Trophoblast cell (in vitro differentiated cells and primary cell): ENCODE data around the gene OLFM1.

ENCODE experiments used
- DNase-seq, 2 donors: peaks; one replicate each; pipeline ENCODE4 v3.0.0-alpha.2; 2016
- H2AFZ ChIP-seq: 2 replicates; pipeline ENCODE4 v1.6.1; 2013; ENCODE audit warnings: low read length, moderate library complexity, mild to moderate bottlenecking; ENCODE audit not compliant: insufficient read depth, poor library complexity
- H2AK5ac ChIP-seq: 2 replicates; pipeline ENCODE4 v1.6.1; 2013; ENCODE audit warnings: mild to moderate bottlenecking, low read length
- H2BK120ac ChIP-seq: 2 replicates; pipeline ENCODE4 v1.6.1; 2013; ENCODE audit warnings: low read length, mild to moderate bottlenecking, moderate library complexity; ENCODE audit not compliant: insufficient read depth, poor library complexity
- H2BK12ac ChIP-seq: 2 replicates; pipeline ENCODE4 v1.6.1; 2013; ENCODE audit warnings: mild to moderate bottlenecking, low read length, moderate library complexity
- H2BK5ac ChIP-seq: 2 replicates; pipeline ENCODE4 v1.6.1; 2013; ENCODE audit warnings: low read length, low read depth, moderate library complexity, mild to moderate bottlenecking; ENCODE audit not compliant: poor library complexity
- H3K14ac ChIP-seq: 2 replicates; pipeline ENCODE4 v1.6.1; 2013; ENCODE audit warnings: mild to moderate bottlenecking, low read length
- H3K18ac ChIP-seq: 2 replicates; pipeline ENCODE4 v1.6.1; 2013; ENCODE audit warnings: mild to moderate bottlenecking, low read length
- H3K23ac ChIP-seq: 2 replicates; pipeline ENCODE4 v1.6.1; 2013; ENCODE audit warnings: low read length
- H3K27ac ChIP-seq: 2 replicates; pipeline ENCODE4 v1.5.1; 2013; ENCODE audit warnings: low read depth, mild to moderate bottlenecking, inconsistent platforms, low read length, moderate library complexity
- H3K27me3 ChIP-seq: 2 replicates; pipeline ENCODE4 v1.6.1; 2013; ENCODE audit warnings: inconsistent platforms, mild to moderate bottlenecking, low read length, moderate library complexity; ENCODE audit not compliant: insufficient read depth
- H3K36me3 ChIP-seq, 2 experiments: 1 replicate in 1 of 2; 2 replicates in 1 of 2; pipeline ENCODE4 v1.6.1; 2013; ENCODE audit warnings: low read length in 2 of 2, mild to moderate bottlenecking in 2 of 2, moderate library complexity in 1 of 2; ENCODE audit not compliant: insufficient read depth in 2 of 2, control insufficient read depth in 1 of 2
- H3K4ac ChIP-seq: 2 replicates; pipeline ENCODE4 v1.6.1; 2013; ENCODE audit warnings: low read depth, mild to moderate bottlenecking, low read length, moderate library complexity
- H3K4me1 ChIP-seq, 2 experiments: 1 replicate in 1 of 2; 2 replicates in 1 of 2; pipeline ENCODE4 v1.6.1; 2013; ENCODE audit warnings: low read length in 2 of 2, mild to moderate bottlenecking in 2 of 2, moderate library complexity in 1 of 2; ENCODE audit not compliant: insufficient read depth in 2 of 2, control insufficient read depth in 1 of 2
- H3K4me2 ChIP-seq: 2 replicates; pipeline ENCODE4 v1.6.1; 2013; ENCODE audit warnings: inconsistent platforms, mild to moderate bottlenecking, low read length, moderate library complexity
- H3K4me3 ChIP-seq: 2 replicates; pipeline ENCODE4 v1.5.1; 2013; ENCODE audit warnings: mild to moderate bottlenecking, low read depth, low read length, inconsistent platforms
- H3K79me1 ChIP-seq: one replicate; pipeline ENCODE4 v1.6.1; 2013; ENCODE audit warnings: low read length
- H3K79me2 ChIP-seq: 2 replicates; pipeline ENCODE4 v1.6.1; 2013; ENCODE audit warnings: low read length, mild to moderate bottlenecking; ENCODE audit not compliant: control insufficient read depth, insufficient read depth, poor library complexity
- H3K9ac ChIP-seq: 2 replicates; pipeline ENCODE4 v1.6.1; 2013; ENCODE audit warnings: mild to moderate bottlenecking, low read length
- H3K9me3 ChIP-seq: 2 replicates; pipeline ENCODE4 v1.6.1; 2013; ENCODE audit warnings: low read depth, mild to moderate bottlenecking, control low read depth, inconsistent platforms, low read length; ENCODE audit not compliant: insufficient read depth
- H4K12ac ChIP-seq: 2 replicates; pipeline ENCODE4 v1.6.1; 2013; ENCODE audit warnings: low read depth, mild to moderate bottlenecking, low read length, moderate library complexity
- H4K8ac ChIP-seq: 2 replicates; pipeline ENCODE4 v1.6.1; 2013; ENCODE audit warnings: low read depth, mild to moderate bottlenecking, low read length, moderate library complexity
- H4K91ac ChIP-seq: one replicate; pipeline ENCODE4 v1.6.1; 2013; ENCODE audit warnings: low read depth, mild to moderate bottlenecking, low read length, moderate library complexity
- WGBS: extraction: QIAGEN DNeasy Blood & Tissue Kit; methylation state at CpG from one replicate; pipeline ENCODE4 v1.1.7; 2013; ENCODE audit warnings: missing lambda C conversion rate; ENCODE audit not compliant: insufficient read length, insufficient coverage; ENCODE audit errors: extremely low coverage; 5-methylcytosine and 5-hydroxymethylcytosine counted together

The OLFM1 gene

GRCh38 chr9:135073081-135073740 lies 14.3 kb upstream of the OLFM1 start:
- Histone ChIP-seq H3K4ac (no peak overlapping the region), H2AFZ (no peak overlapping the region), H3K79me2 (no peaks in the 10 kb centered on the region), H2AK5ac (no peak overlapping the region), H3K27me3 (peaks cover 21% of the 10 kb centered on the region), H2BK5ac (no peak overlapping the region), H3K14ac (no peak overlapping the region), H3K4me1 (peaks cover 0 to 5% of the 10 kb centered on the region in 2 experiments), H3K36me3 (no peaks in the 10 kb centered on the region), H3K4me3 (no peak overlapping the region), H3K9me3 (peaks cover 3% of the 10 kb centered on the region), H3K4me2 (no peak overlapping the region), H3K79me1 (no peaks in the 10 kb centered on the region), H3K18ac (no peak overlapping the region), H3K23ac (no peak overlapping the region), H2BK12ac (no peak overlapping the region), H4K91ac (no peak overlapping the region), H3K9ac (no peak overlapping the region), H4K12ac (no peak overlapping the region), H2BK120ac (no peak overlapping the region), H3K27ac (no peak overlapping the region), H4K8ac (no peak overlapping the region)
- no CpG with 5 or more reads among the region's 13 CpGs for WGBS
- DNase-seq, result no peak

GRCh38 chr9:135073741-135074305 lies 13.6 kb upstream of the OLFM1 start:
- Histone ChIP-seq H3K79me1 (no peaks in the 10 kb centered on the region), H3K27me3 (peaks cover 21% of the 10 kb centered on the region), H3K9ac (no peak overlapping the region), H3K23ac (no peak overlapping the region), H2BK120ac (no peak overlapping the region), H3K27ac (no peak overlapping the region), H2BK12ac (no peak overlapping the region), H4K8ac (no peak overlapping the region), H3K4me1 (peaks cover 0 to 5% of the 10 kb centered on the region in 2 experiments), H3K4me2 (no peak overlapping the region), H3K4ac (no peak overlapping the region), H2AFZ (no peak overlapping the region), H3K14ac (no peak overlapping the region), H3K9me3 (peaks cover 3% of the 10 kb centered on the region), H2AK5ac (no peak overlapping the region), H3K79me2 (no peaks in the 10 kb centered on the region), H2BK5ac (no peak overlapping the region), H4K12ac (no peak overlapping the region), H3K36me3 (no peaks in the 10 kb centered on the region), H4K91ac (no peak overlapping the region), H3K18ac (no peak overlapping the region), H3K4me3 (no peak overlapping the region)
- no peak for DNase-seq
- WGBS, result no CpG with 5 or more reads among the region's 9 CpGs

- no peak for DNase-seq
- Histone ChIP-seq H4K91ac (no peak overlapping the region), H2BK12ac (no peak overlapping the region), H4K8ac (no peak overlapping the region), H3K4me1 (peaks cover 0 to 5% of the 10 kb centered on the region in 2 experiments), H3K23ac (no peak overlapping the region), H3K4me3 (no peak overlapping the region), H3K4ac (no peak overlapping the region), H4K12ac (no peak overlapping the region), H3K9me3 (peaks cover 3% of the 10 kb centered on the region), H3K79me2 (no peaks in the 10 kb centered on the region), H3K27me3 (peaks cover 21% of the 10 kb centered on the region), H3K27ac (no peak overlapping the region), H3K9ac (no peak overlapping the region), H2AFZ (no peak overlapping the region), H2BK5ac (no peak overlapping the region), H2BK120ac (no peak overlapping the region), H3K18ac (no peak overlapping the region), H3K14ac (no peak overlapping the region), H3K36me3 (no peaks in the 10 kb centered on the region), H3K4me2 (no peak overlapping the region), H3K79me1 (no peaks in the 10 kb centered on the region), H2AK5ac (no peak overlapping the region)
- WGBS, result no CpG with 5 or more reads among the region's 19 CpGs
Observed at GRCh38 chr9:135074354-135075233, 12.9 kb upstream of the OLFM1 start.

- no peak overlapping the region for H3K4me3 ChIP-seq
- H2AK5ac ChIP-seq, result no peak overlapping the region
- H3K27ac ChIP-seq, result no peak overlapping the region
- H3K9ac ChIP-seq, result no peak overlapping the region
- H2BK12ac ChIP-seq, result no peak overlapping the region
- H3K4me1 ChIP-seq, result peaks cover 0 to 5% of the 10 kb centered on the region in 2 experiments
- no peak overlapping the region for H2AFZ ChIP-seq
- H3K9me3 ChIP-seq, result peaks cover 3% of the 10 kb centered on the region
- no peaks in the 10 kb centered on the region for H3K79me1 ChIP-seq
- WGBS, result no CpG with 5 or more reads among the region's 90 CpGs
- no peak overlapping the region for H3K4ac ChIP-seq
- H3K23ac ChIP-seq, result no peak overlapping the region
- no peak overlapping the region for H2BK120ac ChIP-seq
- H3K27me3 ChIP-seq, result peaks cover 21% of the 10 kb centered on the region
- no peak for DNase-seq
- no peak overlapping the region for H3K18ac ChIP-seq
- no peaks in the 10 kb centered on the region for H3K36me3 ChIP-seq
- H3K14ac ChIP-seq, result no peak overlapping the region
- H3K79me2 ChIP-seq, result no peaks in the 10 kb centered on the region
- H4K12ac ChIP-seq, result no peak overlapping the region
- no peak overlapping the region for H2BK5ac ChIP-seq
- no peak overlapping the region for H4K91ac ChIP-seq
- peak overlapping the region; percentile 24 for H3K4me2 ChIP-seq
- H4K8ac ChIP-seq, result no peak overlapping the region
Observed at GRCh38 chr9:135075234-135076142, 12.0 kb upstream of the OLFM1 start.
